Loucy (cell line): ENCODE results near the gene BMAL1.

ENCODE experiments used
- H2AFZ ChIP-seq: fragments of 200-600 bp; sonication (generic); 2 replicates; pipeline ENCODE4 v1.6.0; 2016; ENCODE audit warnings: antibody characterized with exemption, mild to moderate bottlenecking, low read length, moderate library complexity
- H3F3A ChIP-seq: fragments of 200-600 bp; 2 replicates; pipeline ENCODE4 v1.6.0; 2016; ENCODE audit warnings: antibody characterized with exemption, low read depth, mild to moderate bottlenecking
- H3K27me3 ChIP-seq: fragments of 200-600 bp; sonication (generic); 2 replicates; pipeline ENCODE4 v1.6.1; 2014; ENCODE audit warnings: low read length, mild to moderate bottlenecking; ENCODE audit not compliant: insufficient read depth, poor library complexity, severe bottlenecking
- H3K36me3 ChIP-seq: fragments of 200-600 bp; sonication (generic); 2 replicates; pipeline ENCODE4 v1.6.1; 2016; ENCODE audit warnings: low read length; ENCODE audit not compliant: insufficient read depth
- H3K4me1 ChIP-seq: fragments of 200-600 bp; sonication (generic); 2 replicates; pipeline ENCODE4 v1.5.1; 2014; ENCODE audit warnings: low read length, mild to moderate bottlenecking; ENCODE audit not compliant: insufficient read depth, poor library complexity, severe bottlenecking
- H3K4me2 ChIP-seq: fragments of 200-600 bp; sonication (generic); 2 replicates; pipeline ENCODE4 v1.6.0; 2014; ENCODE audit warnings: antibody characterized with exemption, low read length, low read depth, mild to moderate bottlenecking; ENCODE audit not compliant: poor library complexity, severe bottlenecking
- H3K4me3 ChIP-seq: fragments of 200-600 bp; sonication (generic); 2 replicates; pipeline ENCODE4 v1.5.1; 2014; ENCODE audit warnings: low read length, mild to moderate bottlenecking, mixed read lengths; ENCODE audit not compliant: poor library complexity, severe bottlenecking
- H3K79me2 ChIP-seq: fragments of 200-600 bp; sonication (generic); 2 replicates; pipeline ENCODE4 v1.6.1; 2014; ENCODE audit warnings: low read length; ENCODE audit not compliant: insufficient read depth
- H3K9ac ChIP-seq: fragments of 200-600 bp; sonication (generic); 2 replicates; pipeline ENCODE4 v1.6.0; 2014; ENCODE audit warnings: mild to moderate bottlenecking, low read depth, low read length, moderate library complexity; ENCODE audit not compliant: poor library complexity, severe bottlenecking
- H3K9me2 ChIP-seq: fragments of 200-600 bp; sonication (generic); replicated peaks from 2 replicates; pipeline ENCODE4 v1.6.1; 2016; ENCODE audit warnings: low read depth, low read length, mixed read lengths
- H3K9me3 ChIP-seq: fragments of 200-600 bp; sonication (generic); 2 replicates; pipeline ENCODE4 v1.6.1; 2014; ENCODE audit warnings: mild to moderate bottlenecking, antibody characterized with exemption, low read length, low read depth; ENCODE audit not compliant: insufficient read depth
- H4K20me1 ChIP-seq: fragments of 200-600 bp; sonication (generic); 2 replicates; pipeline ENCODE4 v1.6.0; 2014; ENCODE audit warnings: antibody characterized with exemption, low read length, mild to moderate bottlenecking; ENCODE audit not compliant: insufficient read depth, poor library complexity, severe bottlenecking
- CTCF ChIP-seq: fragments of 200-600 bp; sonication (generic); conservative IDR thresholded peaks from 2 replicates; pipeline ENCODE4 v1.5.1; 2014; ENCODE audit warnings: mild to moderate bottlenecking, antibody characterized with exemption, low read length
- EZH2phosphoT487 ChIP-seq: fragments of 200-600 bp; IDR thresholded peaks from 2 replicates; pipeline ENCODE4 v1.6.1; 2018; ENCODE audit warnings: antibody characterized with exemption, mild to moderate bottlenecking, moderate library complexity, borderline replicate concordance

The BMAL1 gene

GRCh38 chr11:13260963-13261588 lies 16.5 kb upstream of the BMAL1 start:
- H3K9ac ChIP-seq = no peak overlapping the region
- H3K79me2 ChIP-seq = no peaks in the 10 kb centered on the region
- no peaks in the 10 kb centered on the region for H3K9me2 ChIP-seq
- H3K27me3 ChIP-seq = no peaks in the 10 kb centered on the region
- TF ChIP-seq EZH2phosphoT487 (no peak), CTCF (no peak)
- no peaks in the 10 kb centered on the region for H4K20me1 ChIP-seq
- no peak overlapping the region for H3K4me2 ChIP-seq
- H3K9me3 ChIP-seq = no peaks in the 10 kb centered on the region
- H3K4me3 ChIP-seq = no peak overlapping the region
- H2AFZ ChIP-seq = no peak overlapping the region
- H3F3A ChIP-seq = no peaks in the 10 kb centered on the region
- no peaks in the 10 kb centered on the region for H3K36me3 ChIP-seq
- peaks cover 19% of the 10 kb centered on the region for H3K4me1 ChIP-seq

DNA sequence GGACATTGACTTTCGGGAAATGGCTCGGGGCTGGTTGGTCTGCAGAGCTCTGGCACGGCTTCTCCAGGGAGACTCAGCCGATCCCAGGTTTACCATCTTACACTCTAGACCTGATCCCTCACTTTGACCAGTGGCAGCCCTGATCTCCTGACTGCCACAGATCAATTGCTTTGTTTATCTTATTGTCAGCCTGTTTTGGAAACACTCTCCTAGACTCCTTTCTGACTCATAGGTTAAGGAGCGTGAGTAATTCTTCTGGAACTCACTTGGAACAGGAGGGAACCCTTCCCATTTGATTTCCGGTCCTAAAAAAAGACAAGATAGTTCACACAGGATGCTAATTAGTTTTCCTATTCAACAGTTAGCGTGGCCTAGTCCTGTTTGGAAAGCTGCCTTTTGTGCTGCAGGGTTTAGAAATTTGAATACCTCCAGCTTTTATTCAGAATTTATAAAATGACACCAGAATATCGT lies 16.0 kb upstream of the BMAL1 start:
- H3K79me2 ChIP-seq = no peaks in the 10 kb centered on the region
- H3K9me2 ChIP-seq = no peaks in the 10 kb centered on the region
- H3K9ac ChIP-seq = no peak overlapping the region
- H2AFZ ChIP-seq = no peak overlapping the region
- TF ChIP-seq EZH2phosphoT487 = no peak
- H3K4me2 ChIP-seq = no peak overlapping the region
- H3K27me3 ChIP-seq = no peaks in the 10 kb centered on the region
- no peaks in the 10 kb centered on the region for H3F3A ChIP-seq
- H3K36me3 ChIP-seq = no peaks in the 10 kb centered on the region
- H3K9me3 ChIP-seq = no peaks in the 10 kb centered on the region
- peaks cover 19% of the 10 kb centered on the region for H3K4me1 ChIP-seq
- H4K20me1 ChIP-seq = no peaks in the 10 kb centered on the region
- no peak overlapping the region for H3K4me3 ChIP-seq

GRCh38 chr11:13262096-13262495 lies 15.5 kb upstream of the BMAL1 start:
- H2AFZ ChIP-seq = no peak overlapping the region
- H3K4me2 ChIP-seq = no peak overlapping the region

More at GRCh38 chr11:13262096-13262495, 15.5 kb upstream of the BMAL1 start:
- Histone ChIP-seq H3K79me2 (no peaks in the 10 kb centered on the region), H3K27me3 (no peaks in the 10 kb centered on the region), H3K9me2 (no peaks in the 10 kb centered on the region), H4K20me1 (no peaks in the 10 kb centered on the region), H3K9ac (no peak overlapping the region), H3K4me3 (no peak overlapping the region), H3K4me1 (peaks cover 19% of the 10 kb centered on the region), H3K36me3 (no peaks in the 10 kb centered on the region), H3F3A (no peaks in the 10 kb centered on the region), H3K9me3 (no peaks in the 10 kb centered on the region)
- TF ChIP-seq EZH2phosphoT487 = no peak
- TF ChIP-seq CTCF = no peak
